Suppressor macrophage treated with lipopolysaccharide for 4 hours (primary cell): Measurements from ENCODE around the gene ATP9B.

ENCODE experiments used
- DNase-seq: peaks from one replicate; pipeline ENCODE4 v3.0.0-alpha.2; 2020

Gene ATP9B

DNA sequence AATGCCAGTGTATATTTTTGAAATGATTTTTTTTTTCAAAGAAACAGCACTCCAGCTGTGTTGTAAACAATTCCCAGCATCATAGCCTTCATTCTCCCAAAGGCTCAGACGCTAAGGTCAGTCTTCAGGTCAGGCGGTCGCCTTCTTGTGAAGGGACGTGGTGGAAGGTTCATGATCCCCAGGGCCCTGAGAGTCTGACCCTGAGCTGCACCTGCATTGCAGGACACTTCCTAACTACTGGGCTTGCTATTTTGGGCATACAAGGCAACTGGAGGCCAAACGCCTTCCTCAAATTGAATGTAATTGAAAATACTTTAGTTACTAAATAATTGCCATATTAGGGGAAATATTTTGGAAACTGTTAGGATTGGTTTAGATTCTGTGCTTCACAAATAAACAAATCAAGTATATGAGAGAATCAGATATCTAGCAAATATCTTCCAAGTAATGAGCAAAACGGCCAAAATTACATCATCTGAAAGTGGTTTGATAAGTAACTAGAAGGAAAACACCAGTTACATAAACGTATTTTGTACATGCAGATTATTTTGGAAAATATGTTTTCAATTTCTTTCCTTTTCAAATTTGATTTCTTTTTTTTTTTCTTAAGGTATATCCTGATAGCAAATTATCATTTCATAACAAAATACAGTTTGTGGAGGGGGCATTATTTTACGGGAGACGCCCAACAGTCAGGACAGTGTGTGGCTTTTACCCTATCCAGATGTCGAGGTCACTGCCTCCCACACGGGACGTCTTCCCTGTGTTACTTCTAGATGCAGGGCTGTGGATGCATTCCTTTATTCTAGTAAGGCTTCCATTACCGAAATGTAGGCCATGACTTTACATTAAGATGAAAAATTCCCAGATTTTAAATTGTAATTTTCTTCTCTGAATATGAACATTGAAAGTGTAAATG, 136.0 kb downstream of the ATP9B start:
- DNase-seq, result no peak

DNA sequence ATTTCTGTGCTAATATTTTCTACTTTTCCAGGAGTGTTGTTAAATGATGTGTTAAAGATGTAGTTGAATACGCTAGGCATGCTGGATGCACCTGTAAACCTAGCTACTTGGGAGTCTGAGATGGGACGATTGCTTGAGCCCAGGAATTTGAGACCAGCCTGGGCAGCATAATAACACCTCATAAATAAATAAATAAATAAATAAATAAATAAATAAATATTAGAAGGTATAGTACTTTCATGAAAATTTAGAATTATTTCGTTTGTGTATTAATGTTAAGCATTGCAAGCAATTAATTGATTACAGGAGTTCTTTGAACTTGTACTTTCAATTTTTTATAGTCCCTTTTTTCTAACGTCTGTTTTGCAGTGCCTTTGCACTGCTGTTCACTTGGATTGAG, 137.2 kb downstream of the ATP9B start:
- DNase-seq, result no peak

DNA sequence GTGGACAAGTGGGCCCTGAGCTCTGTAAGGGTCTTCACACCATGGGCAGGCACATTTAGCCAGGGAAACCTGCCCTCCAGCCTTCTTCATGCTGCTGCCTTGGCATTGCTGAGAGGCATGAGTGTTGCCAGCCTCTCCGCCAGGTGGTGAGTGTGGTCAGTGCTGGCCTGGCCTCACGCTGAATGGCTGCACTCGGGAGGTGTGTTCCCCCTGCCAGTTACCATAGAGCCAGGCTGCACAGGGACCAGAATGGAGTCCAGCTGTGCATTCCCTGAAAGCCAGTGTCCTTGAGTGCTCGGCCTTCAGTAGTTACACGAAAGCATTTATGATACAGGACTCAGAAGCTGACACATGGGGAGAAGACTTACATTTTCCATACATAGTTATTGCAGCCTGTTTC, 139.7 kb downstream of the ATP9B start:
- DNase-seq, result no peak

DNA sequence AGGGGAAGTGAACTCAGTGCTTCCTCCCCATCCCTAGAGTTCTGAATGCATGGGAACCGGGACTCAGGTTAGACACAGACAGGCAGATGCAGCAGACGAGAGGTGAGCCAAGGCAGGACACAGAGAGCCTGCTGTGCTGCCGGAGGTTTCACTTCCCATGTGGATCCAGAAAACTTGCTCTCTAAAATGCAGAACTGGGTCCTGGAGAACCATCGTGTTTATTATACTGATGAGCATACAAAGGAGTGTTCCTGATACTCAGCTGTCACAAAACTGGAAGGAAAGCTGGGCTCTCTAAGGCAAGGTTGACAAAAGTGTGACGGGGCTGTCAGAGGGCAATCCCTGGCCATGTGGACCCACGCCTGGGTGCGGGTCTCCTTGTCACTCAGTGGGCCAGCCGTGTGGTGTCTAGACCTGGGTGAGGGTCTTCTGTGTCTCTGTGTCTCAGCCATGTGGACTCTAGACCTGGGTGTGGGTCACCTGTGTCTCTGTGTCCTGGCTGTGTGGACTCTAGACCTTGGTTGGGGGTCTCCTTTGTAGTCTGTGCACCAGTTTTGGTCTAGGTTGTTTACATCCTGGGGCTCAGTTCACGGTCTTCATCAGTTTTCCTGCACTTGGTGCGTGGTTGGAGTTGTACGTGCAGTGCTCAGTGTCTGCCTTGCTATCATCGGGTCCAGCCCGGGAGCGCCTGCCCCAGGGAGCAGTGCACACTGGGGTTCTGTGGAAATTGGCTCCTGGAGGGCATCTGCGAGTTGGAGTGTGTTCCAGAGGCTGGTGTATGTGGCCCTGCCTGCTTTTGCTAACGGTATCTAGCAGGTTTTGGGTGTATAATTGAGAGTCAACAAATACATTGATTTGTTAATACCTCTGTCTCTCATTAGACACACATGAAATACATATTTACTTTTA, 141.1 kb downstream of the ATP9B start:
- peak; percentile 15 for DNase-seq

DNA sequence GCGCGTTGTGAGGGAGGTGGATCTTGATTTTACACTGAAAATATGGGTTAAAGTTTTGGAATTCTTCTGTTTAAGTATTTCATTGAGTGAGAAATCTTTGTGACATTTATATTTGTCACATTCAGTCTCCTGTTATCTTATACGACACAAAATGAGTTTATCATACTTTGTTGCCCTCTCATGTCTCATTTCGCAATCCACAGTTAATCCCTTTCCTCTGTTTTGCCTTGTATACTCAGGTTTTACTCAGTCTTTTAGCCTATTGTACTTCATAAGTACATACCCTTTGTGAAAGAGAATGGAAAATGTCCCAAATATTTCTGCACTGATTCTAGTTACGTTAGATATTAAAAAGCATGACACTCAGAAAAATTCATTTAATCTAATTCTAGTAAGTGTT, 142.7 kb downstream of the ATP9B start:
- DNase-seq, result no peak

DNA sequence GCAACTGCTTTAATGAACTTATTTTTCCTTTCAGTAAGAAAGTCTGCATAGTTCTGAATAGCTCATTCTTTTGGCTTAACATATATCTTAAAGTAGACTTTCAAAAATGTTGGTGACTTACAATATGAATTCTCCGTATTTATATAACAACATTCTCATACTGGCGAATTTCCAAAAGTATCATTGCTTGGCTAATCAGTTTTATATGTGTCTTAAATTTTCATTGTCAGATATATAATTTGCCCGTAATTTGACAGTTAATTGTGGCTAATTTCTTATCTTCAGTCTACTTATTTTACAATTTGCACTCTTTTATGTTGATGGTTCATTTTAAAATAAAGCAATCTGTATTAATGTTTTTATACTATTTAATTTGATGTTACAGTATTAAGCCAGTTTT, 144.9 kb downstream of the ATP9B start:
- DNase-seq, result no peak

DNA sequence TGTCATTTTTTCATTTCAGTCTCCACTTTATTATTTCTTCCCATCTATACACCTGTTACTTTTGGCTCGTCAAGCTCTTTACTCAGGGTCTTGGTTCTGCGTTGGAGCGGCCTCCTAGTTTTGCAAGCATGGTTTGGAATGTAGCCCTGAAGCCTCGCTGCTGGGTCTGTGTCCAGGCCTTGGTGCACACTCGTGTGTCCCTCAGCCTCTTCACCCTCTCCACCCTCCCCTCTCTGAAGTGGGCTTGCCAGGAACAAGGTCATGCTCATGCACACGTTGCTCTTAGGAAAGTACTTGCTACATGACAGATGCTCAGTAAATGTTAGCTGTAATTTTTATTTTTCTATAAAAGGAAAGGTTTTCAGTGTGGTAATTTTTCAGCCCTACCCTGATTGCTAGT, 147.0 kb downstream of the ATP9B start:
- no peak for DNase-seq

DNA sequence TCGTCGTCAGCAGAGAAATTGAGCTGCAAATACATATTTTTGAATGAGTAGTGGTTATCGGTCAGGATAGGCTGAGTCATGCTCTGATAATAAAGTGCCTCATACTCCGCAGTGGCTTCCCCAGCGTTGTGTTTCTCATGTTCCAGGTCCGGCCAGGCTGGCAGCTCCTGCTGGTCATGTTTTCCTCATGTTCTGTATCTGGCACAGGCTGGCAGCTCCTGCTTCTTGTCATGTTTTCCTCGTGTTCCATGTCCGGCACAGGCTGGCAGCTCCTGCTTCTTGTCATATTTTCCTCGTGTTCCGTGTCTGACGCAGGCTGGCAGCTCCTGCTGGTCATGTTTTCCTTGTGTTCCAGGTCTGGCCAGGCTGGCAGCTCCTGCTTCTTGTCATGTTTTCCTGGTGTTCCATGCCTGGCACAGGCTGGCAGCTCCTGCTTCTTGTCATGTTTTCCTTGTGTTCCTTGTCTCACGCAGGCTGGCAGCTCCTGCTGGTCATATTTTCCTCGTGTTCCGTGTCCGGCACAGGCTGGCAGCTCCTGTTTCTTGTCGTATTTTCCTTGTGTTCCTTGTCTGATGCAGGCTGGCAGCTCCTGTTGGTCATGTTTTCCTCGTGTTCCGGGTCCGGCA, 148.9 kb downstream of the ATP9B start:
- no peak for DNase-seq

DNA sequence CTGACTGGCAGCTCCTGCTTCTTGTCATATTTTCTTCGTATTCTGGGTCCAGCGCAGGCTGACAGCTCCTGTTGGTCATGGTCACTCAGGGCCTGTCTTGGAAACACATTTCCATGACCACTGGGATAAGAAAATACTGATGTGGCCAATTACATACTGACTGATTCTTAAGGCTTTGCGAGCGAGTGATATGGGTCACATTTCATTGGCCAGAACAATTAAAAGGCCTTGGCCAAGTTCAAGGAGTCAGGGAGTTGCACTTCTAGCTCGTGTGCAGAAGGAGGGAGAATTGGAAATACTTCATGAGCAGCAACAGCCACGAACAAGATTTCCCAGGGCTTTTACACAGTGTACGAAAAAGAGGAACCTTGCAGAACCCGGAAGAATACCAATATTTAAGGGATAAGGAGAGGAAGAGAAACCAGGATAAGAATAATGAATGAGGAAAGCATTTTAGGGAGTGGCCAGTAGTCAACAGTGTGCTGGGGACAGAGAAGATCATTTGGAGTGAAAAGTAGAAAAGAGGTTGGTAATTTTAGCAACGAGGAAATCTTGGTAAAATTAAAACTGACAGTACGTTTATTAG, 149.5 kb downstream of the ATP9B start:
- DNase-seq, result peak; percentile 80

DNA sequence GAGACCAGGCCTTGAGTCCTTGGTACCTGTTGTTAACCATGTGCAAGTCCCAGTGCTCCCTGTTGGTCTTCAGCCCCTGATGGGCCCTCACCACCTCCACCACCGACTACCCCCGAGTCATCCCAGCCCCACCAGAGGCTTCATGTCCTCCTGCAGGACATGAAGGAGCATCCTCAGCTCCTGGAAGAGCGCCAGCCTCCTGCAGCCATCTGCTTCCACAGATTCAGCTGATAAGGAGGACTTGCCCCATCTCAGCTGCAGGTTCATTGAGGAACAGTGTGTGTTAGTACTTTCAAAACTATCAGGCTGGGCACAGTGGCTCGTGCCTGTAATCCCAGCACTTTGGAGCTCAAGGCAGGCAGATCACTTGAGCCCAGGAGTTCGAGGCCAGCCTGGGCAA, 151.9 kb downstream of the ATP9B start:
- DNase-seq, result no peak

DNA sequence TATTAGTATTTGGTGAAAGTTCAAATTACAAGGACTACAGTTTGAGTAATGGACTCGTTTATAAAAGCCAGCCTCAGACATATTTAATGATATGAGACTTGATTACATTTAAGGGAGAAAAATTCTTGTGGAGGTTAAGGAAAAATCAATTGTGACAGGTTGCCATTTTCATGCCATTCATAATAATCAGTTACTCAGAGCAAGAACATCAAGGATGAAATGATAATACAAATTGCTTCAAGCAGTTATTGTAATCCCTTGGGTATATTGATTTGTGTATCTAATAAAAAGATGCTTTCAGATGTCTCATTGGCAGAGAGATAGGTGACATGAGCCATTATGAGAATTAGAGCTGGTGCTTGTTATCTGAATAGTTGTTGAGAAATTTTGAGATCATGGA, 153.6 kb downstream of the ATP9B start:
- no peak for DNase-seq

DNA sequence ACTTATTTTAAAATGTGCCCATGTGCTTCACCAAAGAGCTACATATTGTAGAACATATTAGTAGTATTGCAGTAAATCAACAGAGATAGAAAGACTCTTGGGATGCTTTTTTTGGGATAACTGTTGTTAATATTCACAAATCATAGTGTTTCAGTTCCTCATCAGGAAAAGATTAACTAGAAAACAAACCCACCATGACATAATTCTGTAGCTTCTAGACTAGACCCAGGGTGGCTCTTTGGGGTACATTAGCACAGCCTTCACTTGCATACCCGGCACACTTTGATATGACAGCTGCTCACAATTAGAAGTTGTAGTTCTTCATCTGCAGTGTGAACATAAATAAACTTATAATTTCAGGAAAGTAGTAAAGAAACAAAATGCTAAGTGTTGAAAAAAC, 154.2 kb downstream of the ATP9B start:
- DNase-seq, result no peak

DNA sequence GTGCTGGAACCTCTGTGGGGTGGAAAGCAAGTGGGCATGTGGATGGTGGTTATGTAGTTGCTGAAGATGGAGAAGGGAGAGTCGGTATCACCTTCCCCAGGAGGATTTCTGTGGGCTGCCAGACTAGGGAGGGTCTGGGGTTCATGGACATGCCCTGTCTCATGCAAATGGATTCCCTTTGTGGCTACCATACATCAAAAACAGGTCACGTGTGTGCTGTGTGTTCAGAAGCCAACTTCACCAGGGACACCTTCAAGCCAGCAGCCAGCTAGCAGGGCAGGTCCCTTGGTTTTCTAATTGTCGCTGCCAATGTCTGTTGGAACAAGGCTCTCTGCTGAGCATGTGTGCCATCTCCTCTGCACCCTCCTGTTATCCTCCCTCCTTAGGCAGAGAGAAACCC, 155.2 kb downstream of the ATP9B start:
- no peak for DNase-seq

DNA sequence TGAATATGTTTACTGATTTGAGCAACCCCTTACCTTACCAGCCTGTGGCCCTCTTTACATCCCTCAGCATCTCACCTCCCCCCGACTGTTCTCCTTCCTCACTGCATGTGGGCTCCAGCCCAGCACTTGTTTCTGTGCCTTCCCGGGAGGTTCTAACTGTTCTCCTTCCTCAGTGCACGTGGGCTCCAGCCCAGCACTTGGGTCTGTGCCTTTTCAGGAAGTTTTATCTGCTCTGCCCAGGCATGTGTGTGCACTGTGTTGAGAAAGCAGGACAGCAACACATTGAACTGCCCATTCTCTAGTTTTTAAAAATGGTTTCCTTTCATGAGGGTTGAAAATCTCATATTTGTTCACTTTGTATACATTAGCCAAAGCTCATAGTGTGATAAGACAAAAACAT, 158.4 kb downstream of the ATP9B start:
- DNase-seq, result no peak

DNA sequence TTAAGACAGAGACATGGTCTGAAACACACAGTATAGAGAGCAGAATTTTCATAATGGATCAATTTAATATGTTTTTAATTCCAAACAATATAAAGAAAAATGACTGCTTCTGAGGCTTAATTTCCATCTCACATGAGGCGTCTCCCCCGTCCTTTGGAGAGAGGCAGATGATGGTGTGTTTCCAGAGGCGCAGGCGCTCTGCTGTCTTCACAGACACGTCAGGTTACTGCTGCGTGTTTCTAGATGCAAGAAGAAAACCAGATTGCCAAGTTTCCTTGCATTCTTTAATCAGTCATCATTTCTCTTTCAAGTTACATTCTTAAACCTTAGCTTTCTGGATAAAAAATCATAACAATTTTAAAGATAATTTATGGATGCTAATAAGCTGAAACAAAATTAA, 160.2 kb downstream of the ATP9B start:
- no peak for DNase-seq

DNA sequence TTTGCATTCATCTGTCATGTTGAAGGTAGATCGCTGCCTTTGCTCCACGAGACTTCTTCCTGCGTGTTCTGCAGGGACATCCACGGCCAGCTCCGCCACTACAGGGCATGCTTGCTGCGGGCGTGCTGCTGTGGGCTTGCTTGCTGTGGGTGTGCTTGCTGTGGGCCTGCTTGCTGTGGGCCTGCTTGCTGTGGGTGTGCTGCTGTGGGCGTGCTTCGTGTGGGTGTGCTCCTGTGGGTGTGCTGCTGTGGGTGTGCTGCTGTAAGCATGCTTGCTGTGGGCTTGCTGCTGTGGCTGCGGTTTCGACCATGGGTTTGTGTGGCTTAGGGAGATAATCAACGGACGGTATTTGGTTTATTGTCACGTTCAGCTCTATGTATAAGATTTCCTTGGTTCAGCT, 165.2 kb downstream of the ATP9B start:
- DNase-seq, result no peak

DNA sequence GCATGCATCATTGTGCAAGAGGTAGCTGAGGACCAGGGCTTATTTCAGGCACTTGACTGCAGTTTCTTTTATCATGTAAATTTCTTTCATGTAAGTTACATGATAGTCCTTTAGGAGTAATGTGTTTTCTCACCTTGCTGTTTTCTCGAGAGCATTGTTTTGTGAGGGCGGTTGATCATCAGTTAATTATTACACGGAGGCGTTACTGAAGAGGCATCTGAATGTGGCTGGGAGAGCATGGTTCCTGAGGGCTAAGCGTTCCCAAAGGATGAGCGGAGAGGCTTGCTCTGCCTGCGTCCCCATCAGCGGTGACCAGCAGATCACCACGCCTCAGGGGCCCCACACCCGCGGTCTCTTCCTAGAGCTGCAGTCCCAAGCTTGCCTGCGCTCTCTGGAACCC, 170.4 kb downstream of the ATP9B start:
- DNase-seq, result no peak

DNA sequence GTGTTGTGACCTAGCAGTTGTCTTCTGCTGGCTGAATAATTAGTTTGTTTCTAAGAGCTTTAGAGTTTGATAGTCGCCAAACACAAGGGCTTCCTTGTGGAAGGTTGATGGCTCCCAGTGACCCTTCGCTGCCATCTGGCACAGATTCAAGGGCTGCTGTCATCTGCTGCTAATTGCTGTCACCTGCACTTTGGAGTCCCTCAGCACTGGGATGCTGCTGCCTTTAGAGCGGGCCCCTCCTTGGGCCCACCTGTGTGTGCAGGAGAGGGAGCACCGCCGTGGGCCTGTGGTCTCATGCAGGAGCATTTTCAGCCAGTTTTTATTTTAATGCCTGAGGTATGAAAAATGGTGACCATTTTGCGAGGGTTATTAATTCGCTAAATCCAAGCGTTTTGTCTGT, 172.6 kb downstream of the ATP9B start:
- DNase-seq, result no peak

DNA sequence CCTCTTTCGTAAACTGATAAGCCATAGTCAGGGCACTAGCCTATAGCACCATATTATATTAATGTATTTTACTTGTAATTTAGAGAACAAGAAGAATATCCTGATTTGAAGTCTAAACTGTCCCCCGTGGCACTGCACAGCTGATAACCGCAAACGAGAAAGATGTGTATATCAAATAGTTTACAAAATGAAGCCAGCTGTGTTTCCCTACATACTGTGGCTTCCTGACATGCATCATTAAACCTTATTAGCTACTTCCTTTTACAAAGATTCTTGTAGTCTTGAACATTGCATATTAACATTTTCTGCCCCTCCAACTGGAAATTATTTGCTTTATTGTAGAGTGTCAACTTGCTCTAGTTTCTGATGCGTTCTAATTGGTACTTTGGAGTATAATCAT, 173.1 kb downstream of the ATP9B start:
- no peak for DNase-seq

DNA sequence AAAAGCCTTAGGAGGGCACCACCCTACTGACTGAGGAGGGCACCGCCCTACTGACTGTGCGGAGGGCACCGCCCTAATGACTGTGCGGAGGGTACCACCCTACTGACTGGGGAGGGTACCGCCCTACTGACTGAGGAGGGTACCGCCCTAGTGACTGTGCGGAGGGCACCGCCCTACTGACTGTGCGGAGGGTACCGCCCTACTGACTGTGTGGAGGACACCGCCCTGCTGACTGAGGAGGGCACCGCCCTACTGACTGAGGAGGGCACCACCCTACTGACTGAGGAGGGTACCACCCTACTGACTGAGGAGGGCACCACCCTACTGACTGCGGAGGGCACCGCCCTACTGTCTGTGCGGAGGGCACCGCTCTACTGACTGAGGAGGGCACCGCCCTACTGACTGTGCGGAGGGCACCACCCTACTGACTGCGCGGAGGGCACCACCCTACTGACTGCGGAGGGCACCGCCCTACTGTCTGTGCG, 176.4 kb downstream of the ATP9B start:
- DNase-seq, result peak; percentile 15

DNA sequence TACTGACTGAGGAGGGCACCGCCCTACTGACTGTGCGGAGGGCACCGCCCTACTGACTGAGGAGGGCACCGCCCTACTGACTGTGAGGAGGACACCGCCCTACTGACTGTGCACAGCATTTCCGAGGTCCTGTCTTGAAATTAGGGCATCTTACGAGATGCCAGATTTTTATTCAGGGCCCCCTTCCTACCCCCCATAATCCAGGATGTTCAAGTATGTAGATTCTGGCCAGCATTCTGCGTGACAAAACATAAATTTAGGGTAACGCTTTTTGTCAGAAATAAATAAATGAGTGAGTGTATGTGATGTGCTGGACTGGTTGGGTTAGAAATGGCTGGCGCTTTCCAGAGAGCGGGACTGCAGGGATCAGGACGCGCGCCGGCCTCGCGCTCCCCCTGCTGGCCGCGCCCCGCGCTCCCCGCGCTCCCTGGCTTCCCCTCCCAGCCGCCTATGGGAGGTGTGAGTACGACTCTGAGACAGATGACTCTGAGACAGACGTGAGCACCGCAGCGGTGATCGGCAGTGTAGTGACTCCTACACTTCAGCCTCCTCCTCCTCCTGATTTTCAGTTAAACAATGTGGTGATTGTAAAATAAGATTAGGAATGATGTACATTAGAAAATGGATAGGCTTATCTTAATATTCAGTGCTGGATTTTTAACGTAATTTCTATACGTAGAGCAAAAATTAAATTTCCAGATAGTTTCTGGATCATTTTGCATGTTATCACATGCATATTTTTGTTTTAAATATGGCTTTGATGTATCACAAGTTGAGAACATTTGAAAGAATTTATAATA, 177.3 kb downstream of the ATP9B start:
- DNase-seq, result peak; percentile 83

DNA sequence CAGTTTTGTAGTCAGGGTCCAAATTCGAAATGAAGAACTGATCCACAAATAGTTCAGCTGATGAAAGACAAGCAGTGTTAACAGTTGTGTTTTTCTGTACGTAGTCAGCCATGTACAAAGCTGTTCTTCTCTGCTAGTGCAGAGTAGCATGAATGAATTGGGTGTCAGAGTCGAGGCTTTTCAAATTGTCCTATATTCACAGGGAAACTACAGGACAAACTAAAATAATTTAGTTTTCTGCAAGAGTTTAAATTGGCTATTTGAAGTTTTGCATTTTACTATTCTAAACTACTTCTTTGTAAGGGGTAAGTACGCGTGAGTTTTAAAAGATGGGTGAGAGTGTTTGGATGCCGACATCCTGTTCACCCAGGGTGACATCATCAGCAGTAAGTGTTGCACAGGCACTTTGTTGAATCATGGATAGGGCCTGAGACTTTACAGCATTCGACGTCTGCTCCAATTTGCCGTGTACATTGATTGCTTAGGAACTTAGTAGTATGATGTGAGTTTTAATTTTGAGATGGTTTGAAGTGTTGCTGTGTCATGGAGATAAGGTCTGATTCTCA, 179.4 kb downstream of the ATP9B start:
- DNase-seq, result no peak
